Fibroblast of skin of right biceps (primary cell): Measurements from ENCODE around the gene ATXN2.
"Not testable (repeated sequence)": the region's sequence is repeated elsewhere in the genome, so short reads cannot be mapped to it uniquely, and the experiment has no call there.

Source experiments
- DNase-seq: peaks from one replicate; pipeline ENCODE4 v3.0.0-alpha.2; 2013

The ATXN2 gene

GRCh38 chr12:111413442-111414086 lies 185.6 kb downstream of the ATXN2 start:
- DNase-seq: peak; percentile 57

- no peak for DNase-seq
Measured at GRCh38 chr12:111412830-111413441, 186.2 kb downstream of the ATXN2 start.

DNA sequence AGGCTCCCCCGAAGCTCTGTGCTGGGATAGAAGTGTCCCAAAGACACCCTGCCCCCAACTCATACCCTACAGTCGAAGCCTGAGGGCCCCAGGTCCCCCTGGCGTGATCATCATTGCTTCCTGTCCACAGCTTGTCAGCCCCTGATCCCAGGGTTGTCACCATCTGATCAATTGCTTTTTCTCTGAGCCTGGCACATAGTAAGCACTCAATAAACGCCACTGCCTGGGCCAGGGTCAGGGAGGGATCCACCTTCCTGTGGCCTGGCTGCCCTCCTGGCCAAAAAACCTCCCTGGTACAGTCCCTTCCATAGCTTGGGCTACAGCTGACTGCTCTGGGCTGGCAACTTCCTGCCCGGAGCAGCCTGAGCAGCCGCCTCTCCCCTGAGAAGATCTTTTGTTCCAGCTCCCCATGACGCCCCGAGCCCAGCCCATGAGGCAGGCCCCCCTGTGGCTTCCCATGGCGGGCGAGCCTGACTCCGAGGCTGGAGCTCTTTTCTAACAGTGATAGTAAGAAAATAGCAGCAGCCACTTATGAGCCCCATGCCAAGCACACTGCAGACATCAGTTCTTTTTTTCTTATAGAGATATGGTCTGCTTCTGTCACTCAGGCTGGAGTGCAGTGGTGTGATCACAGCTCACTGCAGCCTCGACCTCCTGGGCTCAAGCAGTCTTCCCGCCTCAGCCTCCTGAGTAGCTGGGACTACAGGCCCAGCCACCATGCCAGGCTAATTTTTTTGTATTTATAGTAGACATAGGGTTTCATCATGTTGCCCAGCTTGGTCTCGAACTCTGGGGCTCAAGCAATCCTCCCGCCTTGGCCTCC lies 186.9 kb downstream of the ATXN2 start:
- peak; percentile 29 for DNase-seq

DNA sequence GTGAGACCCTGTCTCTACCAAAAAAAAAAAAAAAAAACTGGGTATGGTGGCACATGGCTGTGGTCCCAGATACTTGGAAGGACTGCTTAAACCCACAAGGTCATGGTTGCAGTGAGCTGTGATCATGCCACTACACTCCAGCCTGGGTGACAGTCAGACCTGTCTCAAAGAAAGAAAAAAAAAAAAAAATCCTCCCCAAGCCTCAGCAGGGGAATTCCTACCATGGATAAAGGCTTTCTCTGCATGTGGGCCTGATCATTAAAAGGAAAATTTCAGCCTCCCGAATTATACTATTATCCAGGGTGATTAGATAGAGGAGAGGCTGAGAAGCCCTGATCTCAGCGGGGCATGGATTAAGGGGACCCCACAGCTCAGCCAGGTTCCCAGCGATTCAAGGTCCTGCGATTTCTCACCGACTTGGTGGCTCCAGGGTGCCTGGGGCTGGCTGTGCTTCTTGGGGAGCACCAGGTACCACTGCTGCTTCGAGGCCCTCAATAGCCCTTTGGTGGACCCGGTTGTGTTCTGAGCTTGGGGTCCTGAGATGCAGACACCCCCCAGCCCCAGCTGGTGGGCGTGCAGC lies 187.8 kb downstream of the ATXN2 start:
- DNase-seq: no peak

- no peak for DNase-seq
Measured at GRCh38 chr12:111410431-111411184, 188.5 kb downstream of the ATXN2 start.

DNA sequence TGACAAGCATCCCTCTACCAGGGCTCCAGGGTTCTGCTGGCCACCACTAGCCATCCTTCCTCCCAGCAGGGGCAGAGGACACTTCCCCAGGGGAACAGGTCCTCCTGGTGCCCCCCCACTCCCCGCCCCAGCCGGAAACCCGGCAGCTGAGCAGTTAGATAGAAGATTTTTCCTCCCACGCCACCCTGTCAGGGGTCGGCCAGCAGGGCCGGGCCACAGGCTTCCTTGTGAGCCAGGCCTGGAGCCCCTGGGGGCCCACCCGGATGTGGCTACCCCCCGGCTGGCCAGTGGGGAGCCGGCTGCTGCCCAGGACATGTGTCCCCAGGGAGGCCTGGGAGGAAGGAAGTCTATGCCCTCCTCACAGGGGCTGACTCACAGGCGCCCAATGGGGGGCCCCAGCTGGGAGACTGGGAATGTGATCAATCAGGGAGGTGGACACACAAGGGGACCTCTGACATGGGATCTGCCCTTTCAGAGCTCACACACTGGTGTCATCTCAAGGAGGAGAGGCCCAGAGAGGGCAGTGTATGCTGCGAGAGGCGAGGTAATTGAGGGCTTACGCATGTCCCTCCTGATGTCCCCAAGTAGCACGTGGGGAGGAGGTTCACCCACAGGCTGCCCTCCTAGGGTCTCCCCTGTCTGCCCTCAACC lies 189.2 kb downstream of the ATXN2 start:
- peak; percentile 81 for DNase-seq

- DNase-seq: no peak
Measured at GRCh38 chr12:111409403-111409779, 189.7 kb downstream of the ATXN2 start.

- no peak for DNase-seq
Measured at GRCh38 chr12:111408686-111409402, 190.3 kb downstream of the ATXN2 start.

DNA sequence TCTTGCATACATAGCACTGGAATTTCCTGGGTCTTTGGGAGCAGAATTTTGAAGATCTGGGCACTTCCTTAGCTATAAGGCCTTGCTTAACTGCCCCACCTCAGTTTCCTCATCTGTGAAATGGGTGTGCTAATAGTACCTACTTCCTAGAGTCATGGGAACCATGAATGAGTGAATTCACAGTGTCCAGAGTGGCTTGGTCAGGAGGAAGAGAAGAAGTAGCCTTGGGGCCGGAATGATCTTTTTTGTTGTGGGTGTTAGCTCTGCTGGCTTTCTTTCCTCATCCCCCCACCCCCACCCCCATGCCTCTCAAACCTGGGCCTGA lies 191.0 kb downstream of the ATXN2 start:
- DNase-seq: no peak

DNA sequence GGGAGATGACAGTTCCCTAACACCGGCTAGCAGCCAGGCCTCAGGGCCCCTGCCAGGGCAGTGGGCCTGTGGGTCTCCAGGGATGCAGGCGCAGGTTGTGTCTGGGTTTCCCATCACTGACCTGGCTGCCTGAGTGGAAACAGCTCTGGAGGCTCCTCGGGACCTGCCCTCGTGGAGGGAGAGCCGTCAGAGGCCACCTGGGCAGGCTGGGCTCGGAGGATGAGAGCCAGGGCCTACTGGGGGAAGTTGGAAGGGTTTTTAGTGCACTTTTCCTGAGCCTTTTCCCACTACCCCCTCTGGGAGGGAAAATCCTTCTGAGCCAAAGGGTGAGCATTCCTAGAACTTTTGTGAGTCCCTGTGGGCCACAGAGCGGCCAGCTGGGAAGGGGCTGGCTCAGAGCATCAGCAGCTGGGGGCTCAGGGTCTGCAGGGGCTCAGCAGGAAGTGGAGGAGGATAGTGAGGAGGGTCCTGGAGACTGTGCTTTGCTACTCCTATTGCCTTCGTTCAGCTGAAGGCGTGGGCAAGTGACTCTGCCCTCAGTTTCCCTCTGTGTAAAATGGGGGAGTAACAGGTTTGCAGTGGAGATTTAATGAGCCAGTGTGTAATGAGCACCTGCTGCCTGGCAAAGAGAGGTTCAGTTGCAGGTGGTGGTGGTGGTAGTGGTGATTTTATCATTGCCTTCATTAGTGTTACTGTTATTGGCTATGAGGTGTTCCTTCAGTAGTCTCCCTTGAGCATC lies 191.6 kb downstream of the ATXN2 start:
- no peak for DNase-seq

- DNase-seq: no peak
Measured at GRCh38 chr12:111406474-111407376, 192.4 kb downstream of the ATXN2 start.

DNA sequence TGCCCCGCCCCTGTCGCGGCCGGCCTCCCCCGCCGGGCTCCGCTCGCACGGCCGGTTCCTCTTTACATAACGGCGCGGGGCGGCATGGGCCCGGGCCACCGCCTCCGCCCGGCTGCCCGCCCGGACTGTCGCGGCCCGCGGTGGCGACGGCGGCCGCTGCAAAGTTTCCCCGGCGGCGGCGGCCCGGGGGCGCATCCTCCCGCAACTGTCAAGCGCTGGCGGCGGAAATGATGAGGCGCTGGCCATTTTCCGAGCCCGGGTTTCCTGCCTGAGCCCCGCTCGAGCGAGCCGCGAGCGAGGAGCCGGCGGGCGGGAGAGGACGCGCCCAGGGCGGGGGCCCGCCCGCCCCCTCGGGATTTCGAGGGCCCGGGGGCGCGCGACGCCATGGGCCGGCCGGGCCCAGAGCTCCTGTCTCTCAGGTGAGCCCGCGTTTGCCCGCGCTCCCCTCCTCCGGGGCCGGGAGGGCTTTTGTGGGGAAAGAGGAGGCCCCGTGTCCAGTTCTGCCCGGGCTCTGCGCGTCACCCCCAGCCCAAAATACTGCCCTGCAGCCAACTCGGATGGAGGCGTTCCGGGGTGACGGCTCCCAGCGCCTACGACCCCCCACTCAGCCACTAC lies 193.1 kb downstream of the ATXN2 start, which contains the start of gene SH2B3:
Gene SH2B3, plus strand, starts transcription at position 65 of the 615 bp plus-strand sequence. CDS start 12,223 bp downstream, outside the sequence.
- peak; percentile 71 for DNase-seq

DNA sequence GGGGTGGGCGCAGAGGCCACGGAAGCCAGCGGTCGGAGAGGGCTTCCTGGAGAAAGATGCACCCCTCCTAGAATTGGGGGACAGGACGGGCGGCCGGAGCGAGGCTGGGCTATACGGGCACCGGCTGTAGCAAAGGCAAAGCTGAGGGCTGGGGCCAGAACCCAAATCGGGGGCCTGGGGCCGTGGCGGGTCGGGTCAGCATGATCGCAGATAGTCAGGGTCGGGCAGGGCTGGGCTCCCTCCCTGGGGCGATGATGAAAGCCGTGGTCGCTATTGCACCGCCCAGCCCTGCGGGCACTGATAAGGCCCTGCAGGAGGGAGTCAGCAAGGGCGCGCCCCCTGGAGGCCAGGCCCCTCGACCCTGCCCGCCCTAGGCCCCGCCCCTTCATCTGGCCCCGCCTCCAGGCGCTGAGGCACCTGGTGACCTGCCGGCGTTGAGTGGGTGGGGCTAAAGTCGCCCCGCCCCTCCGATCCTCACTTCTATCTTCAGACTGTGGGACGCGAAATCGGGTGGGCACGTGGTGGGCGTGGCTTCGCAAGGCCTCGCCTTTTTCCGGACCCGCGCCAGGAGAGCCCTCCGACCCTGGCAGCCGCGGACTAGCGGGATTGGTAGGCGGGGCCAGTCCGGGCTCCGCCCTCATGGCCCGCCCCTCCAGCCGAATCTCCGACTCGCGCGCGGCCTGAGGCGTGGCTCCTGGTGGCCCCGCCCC lies 193.8 kb downstream of the ATXN2 start:
- DNase-seq: peak; percentile 94

- DNase-seq: peak; percentile 70
Measured at GRCh38 chr12:111404362-111405148, 194.6 kb downstream of the ATXN2 start.

GRCh38 chr12:111402490-111402824 lies 196.7 kb downstream of the ATXN2 start:
- DNase-seq: not testable (repeated sequence)
